HG03159 (cell line): Measurements from ENCODE around the gene NRL.
"Not testable (repeated sequence)": the region's sequence is repeated elsewhere in the genome, so short reads cannot be mapped to it uniquely, and the experiment has no call there.

Experiments
- ATAC-seq: cut with Tn5 transposase; IDR thresholded peaks from one replicate; pipeline ENCODE4 v1.9.1; 2021; ENCODE audit warnings: mild to moderate bottlenecking, moderate library complexity; ENCODE audit not compliant: unreplicated experiment

Gene NRL

GRCh38 chr14:24127673-24128072, 12.9 kb upstream of the NRL start:
- ATAC-seq: no peak

- no peak for ATAC-seq
These were observed 12.2 kb upstream of the NRL start for GRCh38 chr14:24126939-24127338.

GRCh38 chr14:24123424-24124417, 9.0 kb upstream of the NRL start:
- no peak for ATAC-seq

GRCh38 chr14:24122898-24123297, 8.1 kb upstream of the NRL start:
- ATAC-seq: no peak

GRCh38 chr14:24122416-24122815, 7.7 kb upstream of the NRL start:
- no peak for ATAC-seq

- ATAC-seq: no peak
These were observed 6.5 kb upstream of the NRL start for GRCh38 chr14:24121210-24121609.

- ATAC-seq: no peak
These were observed 4.9 kb upstream of the NRL start for GRCh38 chr14:24119691-24120090.

GRCh38 chr14:24117179-24117578, 2.4 kb upstream of the NRL start:
- no peak for ATAC-seq

- ATAC-seq: no peak
These were observed 1.5 kb upstream of the NRL start for GRCh38 chr14:24116128-24116814.

GRCh38 chr14:24115422-24116127, 826 bp upstream of the NRL start:
- no peak for ATAC-seq

GRCh38 chr14:24113801-24114531, 783 bp downstream of the NRL start:
- peak; percentile 23 for ATAC-seq

GRCh38 chr14:24113379-24113800, 1.4 kb downstream of the NRL start:
- ATAC-seq: no peak

GRCh38 chr14:24110523-24110922, 4.2 kb downstream of the NRL start:
- no peak for ATAC-seq

GRCh38 chr14:24110060-24110459, 4.7 kb downstream of the NRL start:
- no peak for ATAC-seq

GRCh38 chr14:24108336-24108874, 6.3 kb downstream of the NRL start:
- ATAC-seq: peak; percentile 19

GRCh38 chr14:24106672-24107271, 8.0 kb downstream of the NRL start:
- no peak for ATAC-seq

GRCh38 chr14:24105609-24106239, 9.0 kb downstream of the NRL start:
- not testable (repeated sequence) for ATAC-seq

GRCh38 chr14:24103451-24103850, 11.3 kb downstream of the NRL start:
- ATAC-seq: no peak

- no peak for ATAC-seq
These were observed 12.2 kb downstream of the NRL start for GRCh38 chr14:24102357-24103048.
